OCI-LY7 (cell line): ENCODE data around the gene C10orf88. TPM values are rescaled to one million over a fixed set of nuclear protein-coding genes. Genes with fewer than 3 reads are reported as not detected.

ENCODE experiments used
- BruUV-seq: library from RNA; stranded (reverse); fragments of 400-500 nt; replicated peaks from 2 replicates; lab custom pipeline; 2021; lab: Mats Ljungman, UMichigan
- CTCF ChIA-PET: fragments of 300-600 bp; sonication (Branson Sonifier 250); formaldehyde crosslinking; loops from one replicate; lab custom pipeline; 2022; ENCODE audit warnings: antibody characterized with exemption; ENCODE audit not compliant: unreplicated experiment; lab: Charles Lee
- POLR2A ChIA-PET: fragments of 300-600 bp; sonication (Branson Sonifier 250); formaldehyde crosslinking; loops from one replicate; lab custom pipeline; 2022; ENCODE audit warnings: antibody characterized with exemption; lab: Charles Lee
- DNase-seq: peaks from one replicate; pipeline ENCODE4 v3.0.0-alpha.2; 2015; ENCODE audit warnings: low spot score
- H2AFZ ChIP-seq: fragments of 200-600 bp; sonication (generic), shearing (Covaris generic); 2 replicates; pipeline ENCODE4 v1.6.1; 2014; ENCODE audit warnings: mild to moderate bottlenecking, antibody characterized with exemption, low read length, moderate library complexity
- H3K27ac ChIP-seq: fragments of 200-600 bp; sonication (generic); 2 replicates; pipeline ENCODE4 v1.5.1; 2014; ENCODE audit warnings: mixed run types, low read depth, mild to moderate bottlenecking, moderate library complexity, low read length, inconsistent platforms; ENCODE audit not compliant: poor library complexity, severe bottlenecking
- H3K36me3 ChIP-seq: fragments of 200-600 bp; sonication (generic); 2 replicates; pipeline ENCODE4 v1.6.1; 2014; ENCODE audit warnings: mild to moderate bottlenecking, antibody characterized with exemption, low read length, moderate library complexity, mixed read lengths; ENCODE audit not compliant: insufficient read depth
- H3K4me1 ChIP-seq: fragments of 200-600 bp; sonication (generic); 2 replicates; pipeline ENCODE4 v1.5.1; 2014; ENCODE audit warnings: mild to moderate bottlenecking, low read length; ENCODE audit not compliant: insufficient read depth, poor library complexity, severe bottlenecking
- H3K4me2 ChIP-seq: fragments of 200-600 bp; sonication (generic); 2 replicates; pipeline ENCODE4 v1.6.1; 2014; ENCODE audit warnings: mild to moderate bottlenecking, low read length
- H3K4me3 ChIP-seq: fragments of 200-600 bp; sonication (generic); 2 replicates; pipeline ENCODE4 v1.5.1; 2014; ENCODE audit warnings: mild to moderate bottlenecking, low read depth, low read length; ENCODE audit not compliant: poor library complexity, severe bottlenecking
- H3K79me2 ChIP-seq: fragments of 200-600 bp; sonication (generic); 2 replicates; pipeline ENCODE4 v1.6.1; 2016; ENCODE audit warnings: low read depth, mild to moderate bottlenecking, low read length, moderate library complexity, mixed read lengths; ENCODE audit not compliant: insufficient read depth
- H3K9me2 ChIP-seq: fragments of 200-600 bp; sonication (generic); 2 replicates; pipeline ENCODE4 v1.6.1; 2016; ENCODE audit warnings: mild to moderate bottlenecking, low read length, mixed read lengths; ENCODE audit not compliant: insufficient read depth
- H3K9me3 ChIP-seq: fragments of 200-600 bp; sonication (generic); 2 replicates; pipeline ENCODE4 v1.6.1; 2014; ENCODE audit warnings: mild to moderate bottlenecking, mixed run types, low read length, mixed read lengths
- H4K20me1 ChIP-seq: fragments of 200-600 bp; sonication (generic); 2 replicates; pipeline ENCODE4 v1.6.1; 2014; ENCODE audit warnings: mild to moderate bottlenecking, antibody characterized with exemption, low read length, moderate library complexity, mixed read lengths; ENCODE audit not compliant: insufficient read depth
- EZH2phosphoT487 ChIP-seq: fragments of 200-600 bp; sonication (generic); IDR thresholded peaks from 2 replicates; pipeline ENCODE4 v1.6.1; 2018; ENCODE audit warnings: low read depth, borderline replicate concordance, mild to moderate bottlenecking, mixed run types, antibody characterized with exemption, low read length, moderate library complexity, mixed read lengths
- intact Hi-C: fragments of 100-400 bp; cut with micrococcal nuclease; formaldehyde crosslinking; loops from one replicate; pipeline ENCODE4 v1.10.0; 2022; ENCODE audit not compliant: unreplicated experiment
- total RNA-seq, 2 experiments: library from RNA; depleted of rRNA in 1 of 2; stranded (reverse); fragments of >200 nt in 1 of 2; shearing (Covaris generic) in 1 of 2; gene quantifications; 2 replicates each; pipeline ENCODE4 v1.2.3, GENCODE V29; 2014 to 2022
- TF ChIP-seq, protein P1 (sequence below): fragments of 200-600 bp; sonication (generic); conservative IDR thresholded peaks from 2 replicates; pipeline ENCODE4 v1.5.1; 2014; ENCODE audit warnings: mild to moderate bottlenecking, antibody characterized with exemption, low read length, moderate library complexity, mixed read lengths

The C10orf88 gene
- total RNA-seq, 2 experiments from 2014 or later, result 5.5 to 11.9 TPM

DNA sequence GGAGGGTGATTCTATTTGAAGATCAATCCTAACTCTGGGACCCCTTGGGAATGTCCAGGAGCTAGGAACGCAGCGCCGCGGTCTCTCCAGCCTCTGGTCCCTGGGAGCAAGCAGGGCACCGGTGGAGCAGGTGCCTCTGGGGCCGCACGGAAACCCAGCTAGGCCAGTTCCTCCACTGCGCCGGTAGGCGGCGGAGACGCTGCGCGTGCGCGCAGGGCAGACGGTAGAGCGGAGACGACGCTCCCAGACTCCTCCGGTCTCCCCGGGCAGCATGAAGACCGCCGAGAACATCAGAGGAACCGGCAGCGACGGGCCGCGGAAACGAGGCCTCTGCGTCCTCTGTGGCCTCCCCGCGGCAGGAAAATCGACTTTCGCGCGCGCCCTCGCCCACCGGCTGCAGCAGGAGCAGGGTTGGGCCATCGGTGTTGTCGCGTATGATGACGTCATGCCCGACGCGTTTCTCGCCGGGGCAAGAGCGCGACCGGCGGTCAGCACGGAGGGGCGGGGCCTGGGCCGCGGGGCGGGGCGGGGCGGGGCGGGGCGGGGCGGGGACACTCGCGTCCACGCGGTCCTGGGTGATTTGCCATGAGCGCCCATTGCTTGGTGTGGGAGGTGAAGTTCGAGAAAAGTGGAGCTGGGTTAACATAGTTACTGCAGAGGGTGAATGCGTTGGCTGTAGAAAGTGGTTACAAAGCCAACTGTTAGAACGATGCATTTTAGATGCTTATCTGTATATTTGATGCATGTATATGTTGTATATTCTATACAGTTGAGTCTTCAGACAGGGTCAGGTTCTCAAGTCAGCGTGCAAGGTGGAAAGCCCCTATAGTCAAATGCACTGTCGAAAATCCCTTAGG, 26.4 kb upstream of the C10orf88 start, which contains the start of gene PSTK:
TSS of gene PSTK (plus strand) at position 193 of the 857 bp plus-strand sequence. CDS start at position 272, 79 bp downstream.
- CTCF ChIA-PET, result no interaction called here
- POLR2A ChIA-PET, result interaction anchor here (0.6 to 2.0 kb wide), 11 partner anchors 23 to 1010 kb away, joined by 3 to 7 read pairs (median 4); partner anchors contain the start of genes ACADSB, BUB3, C10orf88 and IKZF5
- intact Hi-C loops, result loop anchor here (1.0 kb wide), 2 partner anchors 26 to 28 kb away; partner anchors contain the start of genes C10orf88 and IKZF5

DNA sequence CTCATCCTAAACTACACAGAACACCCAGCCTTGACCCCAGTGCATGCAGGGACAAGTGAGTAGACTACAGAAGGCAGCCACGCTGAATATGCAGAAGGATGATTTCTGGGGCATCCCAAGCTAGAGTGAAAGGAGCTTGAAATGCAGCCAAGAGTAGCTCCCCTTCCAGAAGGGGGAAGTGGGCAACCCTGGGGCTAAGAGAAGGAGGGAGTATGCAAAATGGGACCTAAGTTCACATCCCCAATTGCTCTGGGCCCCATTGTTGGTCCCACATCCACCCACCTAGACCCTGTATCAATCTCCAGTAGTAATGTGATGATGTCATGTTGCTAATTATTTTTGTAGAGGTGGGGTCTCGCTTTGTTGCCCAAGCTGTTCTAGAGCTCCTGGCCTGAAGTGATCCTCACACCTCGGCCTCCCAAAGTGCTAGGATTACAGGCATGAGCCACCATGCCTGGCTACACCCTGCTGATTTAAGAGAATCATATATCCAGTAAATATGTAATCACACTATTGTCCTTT, 20.6 kb upstream of the C10orf88 start:
- H3K4me1 ChIP-seq, result peaks cover 5% of the 10 kb centered on the region
- H3K4me3 ChIP-seq, result no peak overlapping the region
- ChIA-PET POLR2A (no interaction called here), CTCF (no interaction called here)
- no peak for TF ChIP-seq EZH2phosphoT487
- TF ChIP-seq, protein P1, sequence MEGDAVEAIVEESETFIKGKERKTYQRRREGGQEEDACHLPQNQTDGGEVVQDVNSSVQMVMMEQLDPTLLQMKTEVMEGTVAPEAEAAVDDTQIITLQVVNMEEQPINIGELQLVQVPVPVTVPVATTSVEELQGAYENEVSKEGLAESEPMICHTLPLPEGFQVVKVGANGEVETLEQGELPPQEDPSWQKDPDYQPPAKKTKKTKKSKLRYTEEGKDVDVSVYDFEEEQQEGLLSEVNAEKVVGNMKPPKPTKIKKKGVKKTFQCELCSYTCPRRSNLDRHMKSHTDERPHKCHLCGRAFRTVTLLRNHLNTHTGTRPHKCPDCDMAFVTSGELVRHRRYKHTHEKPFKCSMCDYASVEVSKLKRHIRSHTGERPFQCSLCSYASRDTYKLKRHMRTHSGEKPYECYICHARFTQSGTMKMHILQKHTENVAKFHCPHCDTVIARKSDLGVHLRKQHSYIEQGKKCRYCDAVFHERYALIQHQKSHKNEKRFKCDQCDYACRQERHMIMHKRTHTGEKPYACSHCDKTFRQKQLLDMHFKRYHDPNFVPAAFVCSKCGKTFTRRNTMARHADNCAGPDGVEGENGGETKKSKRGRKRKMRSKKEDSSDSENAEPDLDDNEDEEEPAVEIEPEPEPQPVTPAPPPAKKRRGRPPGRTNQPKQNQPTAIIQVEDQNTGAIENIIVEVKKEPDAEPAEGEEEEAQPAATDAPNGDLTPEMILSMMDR, result no peak
- no peaks in the 10 kb centered on the region for H3K36me3 ChIP-seq
- H3K4me2 ChIP-seq, result no peak overlapping the region
- no peak overlapping the region for H2AFZ ChIP-seq
- H3K27ac ChIP-seq, result no peak overlapping the region
- no peaks in the 10 kb centered on the region for H3K9me2 ChIP-seq
- no peaks in the 10 kb centered on the region for H3K9me3 ChIP-seq
- intact Hi-C loops, result no loop called here
- no TSS peak for BruUV-seq
- H3K79me2 ChIP-seq, result no peaks in the 10 kb centered on the region
- no peaks in the 10 kb centered on the region for H4K20me1 ChIP-seq
- DNase-seq, result no peak

More for the DNA sequence above, 26.4 kb upstream of the C10orf88 start, which contains the start of gene PSTK:
- TSS peak; percentile 91 for BruUV-seq
- Histone ChIP-seq H3K9me3 (no peaks in the 10 kb centered on the region), H4K20me1 (no peaks in the 10 kb centered on the region), H3K79me2 (peaks cover 3% of the 10 kb centered on the region; the same call in 1 of the 2 replicates), H3K4me3 (peak within 1 kb of the TSS; percentile 72), H3K9me2 (no peaks in the 10 kb centered on the region), H3K27ac (peak within 1 kb of the TSS; percentile 73), H3K4me2 (peak within 1 kb of the TSS; percentile 100), H2AFZ (peak within 1 kb of the TSS; percentile 98), H3K4me1 (peaks cover 16% of the 10 kb centered on the region), H3K36me3 (peaks cover 8% of the 10 kb centered on the region; the same call in 1 of the 2 replicates)
- DNase-seq, result peak; percentile 92
- TF ChIP-seq EZH2phosphoT487, result no peak
- TF ChIP-seq, protein P1, result peak; percentile 74
